Forelimb muscle (tissue), 1 donor: ENCODE data around the gene DMXL1. TPM values are rescaled to one million over a fixed set of nuclear protein-coding genes. Genes with fewer than 3 reads are reported as not detected.
"Not testable (repeated sequence)": the region's sequence is repeated elsewhere in the genome, so short reads cannot be mapped to it uniquely, and the experiment has no call there.

Experiments used
- DNase-seq: peaks from one replicate; pipeline ENCODE4 v3.0.0-alpha.2; 2013; ENCODE audit warnings: low read depth
- polyA plus RNA-seq: library from polyadenylated mRNA; unstranded; fragments of 120-200 nt; gene quantifications from one replicate; pipeline ENCODE4 v1.2.1, GENCODE V29; 2013; ENCODE audit not compliant: insufficient read length

DMXL1 gene
- polyA plus RNA-seq, 1 donor = 22.0 TPM

GRCh38 chr5:119063579-119064379 is 7.1 kb upstream of the DMXL1 start:
- no peak for DNase-seq

GRCh38 chr5:119067450-119067849 is 3.4 kb upstream of the DMXL1 start:
- DNase-seq = no peak

GRCh38 chr5:119070578-119070827 is 384 bp upstream of the DMXL1 start:
- no peak for DNase-seq

- DNase-seq = no peak
Observed at GRCh38 chr5:119071561-119071995, 691 bp downstream of the DMXL1 start.

GRCh38 chr5:119072496-119072895 is 1.6 kb downstream of the DMXL1 start:
- DNase-seq = no peak

- not testable (repeated sequence) for DNase-seq
Observed at GRCh38 chr5:119073746-119074337, 3.0 kb downstream of the DMXL1 start.

GRCh38 chr5:119074419-119074818 is 3.5 kb downstream of the DMXL1 start:
- DNase-seq = no peak

- not testable (repeated sequence) for DNase-seq
Observed at GRCh38 chr5:119075269-119075668, 4.4 kb downstream of the DMXL1 start.

- no peak for DNase-seq
Observed at GRCh38 chr5:119076080-119076479, 5.2 kb downstream of the DMXL1 start.

GRCh38 chr5:119077444-119077843 is 6.6 kb downstream of the DMXL1 start:
- no peak for DNase-seq

GRCh38 chr5:119078071-119078846 is 7.4 kb downstream of the DMXL1 start:
- no peak for DNase-seq

- DNase-seq = no peak
Observed at GRCh38 chr5:119078861-119079260, 8.0 kb downstream of the DMXL1 start.

- no peak for DNase-seq
Observed at GRCh38 chr5:119079318-119079921, 8.5 kb downstream of the DMXL1 start.

- DNase-seq = no peak
Observed at GRCh38 chr5:119080936-119081335, 10.0 kb downstream of the DMXL1 start.

GRCh38 chr5:119082691-119083090 is 11.8 kb downstream of the DMXL1 start:
- no peak for DNase-seq

- DNase-seq = no peak
Observed at GRCh38 chr5:119083679-119084078, 12.8 kb downstream of the DMXL1 start.

GRCh38 chr5:119088438-119088837 is 17.6 kb downstream of the DMXL1 start:
- no peak for DNase-seq

GRCh38 chr5:119095611-119096010 is 24.7 kb downstream of the DMXL1 start:
- no peak for DNase-seq

GRCh38 chr5:119105971-119106370 is 35.1 kb downstream of the DMXL1 start:
- DNase-seq = no peak

GRCh38 chr5:119112151-119112550 is 41.3 kb downstream of the DMXL1 start:
- DNase-seq = no peak

- DNase-seq = no peak
Observed at GRCh38 chr5:119117237-119117636, 46.4 kb downstream of the DMXL1 start.

- no peak for DNase-seq
Observed at GRCh38 chr5:119118000-119118399, 47.1 kb downstream of the DMXL1 start.
